ENCODE measurements around the gene BCOR.

GRCh38 chrX:40063555-40063954 lies 34.2 kb downstream of the BCOR start:
- TF ChIP-seq CTCF (IDR thresholded peaks at IDR 0.05): no peak
- no peak for TF ChIP-seq POLR2A (IDR thresholded peaks at IDR 0.05; ENCODE audit: low read depth)
- no peak for TF ChIP-seq POLR2AphosphoS5 (IDR thresholded peaks at IDR 0.05)

All from esophagus muscularis mucosa (tissue), 3 donors.